Measurements from ENCODE around the gene CACNA1I. TPM values are rescaled to one million over a fixed set of nuclear protein-coding genes. Genes with fewer than 3 reads are reported as not detected.

Gene CACNA1I
- under 0.01 and 0.12 TPM in 2 replicates for total RNA-seq

DNA sequence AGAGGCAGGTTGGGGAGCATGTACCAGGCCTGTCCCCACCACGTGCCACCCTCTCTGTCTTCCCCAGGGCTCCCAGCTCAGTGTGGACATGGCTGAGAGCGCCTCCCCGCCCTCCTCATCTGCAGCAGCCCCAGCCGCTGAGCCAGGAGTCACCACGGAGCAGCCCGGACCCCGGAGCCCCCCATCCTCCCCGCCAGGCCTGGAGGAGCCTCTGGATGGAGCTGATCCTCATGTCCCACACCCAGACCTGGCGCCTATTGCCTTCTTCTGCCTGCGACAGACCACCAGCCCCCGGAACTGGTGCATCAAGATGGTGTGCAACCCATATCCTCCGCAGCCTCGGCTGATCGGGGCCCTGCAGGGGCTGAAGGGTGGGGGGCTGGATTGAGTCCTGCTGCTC, at the start of gene CACNA1I:
CACNA1I (plus strand) TSS at position 89 of the 400 bp plus-strand sequence; CDS start at position 89, 0 bp downstream.

GRCh38 chr22:39532215-39533073, 38.1 kb upstream of the CACNA1I start, which contains the start of gene RPS19BP1:
Gene RPS19BP1, minus strand, starts transcription at chr22:39532748. Its CDS starts 10 bp downstream, at chr22:39532738.

Other genes starting within 250 kb of the CACNA1I start
- 6.6 and 12.2 TPM in 2 replicates for gene SYNGR1, start 220.8 kb upstream of the CACNA1I start, total RNA-seq
- 14.9 and 15.8 TPM in 2 replicates for gene TAB1, start 171.0 kb upstream of the CACNA1I start, total RNA-seq
- gene MGAT3, start 113.7 kb upstream of the CACNA1I start, total RNA-seq = 0.16 and 0.36 TPM in 2 replicates
- 33.3 and 36.8 TPM in 2 replicates for gene MIEF1, start 68.5 kb upstream of the CACNA1I start, total RNA-seq
- 397 and 471 TPM in 2 replicates for gene ATF4, start 50.2 kb upstream of the CACNA1I start, total RNA-seq
- gene RPS19BP1, start 38.0 kb upstream of the CACNA1I start, total RNA-seq = 23.1 and 30.0 TPM in 2 replicates

Measured in hair follicle dermal papilla cell (primary cell).